OCI-LY1 (cell line): ENCODE measurements around the gene ERCC6L.

ENCODE experiments used
- H2AFZ ChIP-seq: fragments of 200-600 bp; sonication (generic), shearing (Covaris generic); 2 replicates; pipeline ENCODE4 v1.6.0; 2014; ENCODE audit warnings: antibody characterized with exemption, mild to moderate bottlenecking, low read length
- H3F3A ChIP-seq: fragments of 200-600 bp; sonication (generic), shearing (Covaris generic); 2 replicates; pipeline ENCODE4 v1.6.0; 2014; ENCODE audit warnings: mild to moderate bottlenecking, antibody characterized with exemption, low read length, moderate library complexity; ENCODE audit not compliant: insufficient read depth
- H3K27ac ChIP-seq: fragments of 200-600 bp; sonication (generic); 2 replicates; pipeline ENCODE4 v1.5.1; 2014; ENCODE audit warnings: low read length, mixed run types, mild to moderate bottlenecking, low read depth; ENCODE audit not compliant: poor library complexity, severe bottlenecking
- H3K27me3 ChIP-seq: fragments of 200-600 bp; sonication (generic); 2 replicates; pipeline ENCODE4 v1.6.0; 2014; ENCODE audit warnings: antibody characterized with exemption, mild to moderate bottlenecking, low read length, moderate library complexity; ENCODE audit not compliant: insufficient read depth
- H3K36me3 ChIP-seq: fragments of 200-600 bp; sonication (generic); 2 replicates; pipeline ENCODE4 v1.6.1; 2014; ENCODE audit warnings: mild to moderate bottlenecking, antibody characterized with exemption, low read length, moderate library complexity, mixed read lengths; ENCODE audit not compliant: insufficient read depth
- H3K4me1 ChIP-seq: fragments of 200-600 bp; sonication (generic); 2 replicates; pipeline ENCODE4 v1.5.1; 2014; ENCODE audit warnings: mild to moderate bottlenecking, low read length, moderate library complexity; ENCODE audit not compliant: insufficient read depth, severe bottlenecking
- H3K4me2 ChIP-seq: fragments of 200-600 bp; sonication (generic), shearing (Covaris generic); 2 replicates; pipeline ENCODE4 v1.6.1; 2014; ENCODE audit warnings: low read length
- H3K4me3 ChIP-seq: fragments of 200-600 bp; sonication (generic); 2 replicates; pipeline ENCODE4 v1.5.1; 2014; ENCODE audit warnings: low read length, low read depth, mild to moderate bottlenecking, mixed read lengths; ENCODE audit not compliant: poor library complexity, severe bottlenecking
- H3K79me2 ChIP-seq: fragments of 200-600 bp; shearing (Covaris generic); 2 replicates; pipeline ENCODE4 v1.6.1; 2016; ENCODE audit warnings: mixed run types, low read length, mixed read lengths; ENCODE audit not compliant: insufficient read depth
- H3K9ac ChIP-seq: fragments of 200-600 bp; sonication (generic), shearing (Covaris generic); 2 replicates; pipeline ENCODE4 v1.6.1; 2014; ENCODE audit warnings: mild to moderate bottlenecking, low read length, mixed read lengths
- H3K9me2 ChIP-seq: fragments of 200-600 bp; sonication (generic), shearing (Covaris generic); 2 replicates; pipeline ENCODE4 v1.6.1; 2014; ENCODE audit warnings: low read depth, mild to moderate bottlenecking, low read length, mixed read lengths
- H3K9me3 ChIP-seq: fragments of 200-600 bp; shearing (Covaris generic); 2 replicates; pipeline ENCODE4 v1.6.1; 2014; ENCODE audit warnings: low read length, mixed read lengths
- H4K20me1 ChIP-seq: fragments of 200-600 bp; sonication (generic), shearing (Covaris generic); 2 replicates; pipeline ENCODE4 v1.6.0; 2016; ENCODE audit warnings: mild to moderate bottlenecking, low read length; ENCODE audit not compliant: insufficient read depth
- EZH2 ChIP-seq: fragments of 200-600 bp; sonication (generic), shearing (Covaris generic); IDR thresholded peaks from 2 replicates; pipeline ENCODE4 v1.8.0; 2017; ENCODE audit warnings: borderline replicate concordance, mixed run types, mild to moderate bottlenecking, antibody characterized with exemption, low read length, moderate library complexity, mixed read lengths
- TF ChIP-seq, protein P1 (sequence below): fragments of 200-600 bp; sonication (generic), shearing (Covaris generic); IDR thresholded peaks from 2 replicates; pipeline ENCODE4 v1.5.1; 2017; ENCODE audit warnings: mild to moderate bottlenecking, antibody characterized with exemption, low read length, moderate library complexity, mixed read lengths

Gene ERCC6L

DNA sequence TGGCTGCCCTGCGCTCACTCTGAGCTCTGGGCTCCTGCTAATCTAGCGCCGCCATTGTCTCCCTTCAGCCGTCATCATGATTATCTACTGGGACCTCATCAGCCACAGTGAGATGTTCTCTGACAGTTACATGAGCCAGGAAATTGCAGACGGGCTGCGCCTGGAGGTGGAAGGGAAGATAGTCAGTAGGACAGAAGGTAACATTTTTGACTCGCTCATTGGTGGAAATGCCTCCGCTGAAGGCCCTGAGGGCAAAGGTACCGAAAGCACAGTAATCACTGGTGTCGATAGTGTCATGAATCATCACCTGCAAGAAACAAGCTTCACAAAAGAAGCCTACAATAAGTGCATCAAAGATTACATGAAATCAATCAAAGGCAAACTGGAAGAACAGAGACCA lies 79.1 kb downstream of the ERCC6L start:
- Histone ChIP-seq H3K36me3 (no peaks in the 10 kb centered on the region), H3K27me3 (no peaks in the 10 kb centered on the region), H3K79me2 (no peaks in the 10 kb centered on the region), H3K4me3 (no peak overlapping the region), H3K4me2 (no peak overlapping the region), H3F3A (no peaks in the 10 kb centered on the region), H3K9ac (no peak overlapping the region), H3K9me3 (no peaks in the 10 kb centered on the region), H3K9me2 (no peaks in the 10 kb centered on the region), H3K4me1 (no peaks in the 10 kb centered on the region), H2AFZ (no peak overlapping the region), H4K20me1 (no peaks in the 10 kb centered on the region), H3K27ac (no peak overlapping the region)
- TF ChIP-seq EZH2 = no peak
- TF ChIP-seq, protein P1, sequence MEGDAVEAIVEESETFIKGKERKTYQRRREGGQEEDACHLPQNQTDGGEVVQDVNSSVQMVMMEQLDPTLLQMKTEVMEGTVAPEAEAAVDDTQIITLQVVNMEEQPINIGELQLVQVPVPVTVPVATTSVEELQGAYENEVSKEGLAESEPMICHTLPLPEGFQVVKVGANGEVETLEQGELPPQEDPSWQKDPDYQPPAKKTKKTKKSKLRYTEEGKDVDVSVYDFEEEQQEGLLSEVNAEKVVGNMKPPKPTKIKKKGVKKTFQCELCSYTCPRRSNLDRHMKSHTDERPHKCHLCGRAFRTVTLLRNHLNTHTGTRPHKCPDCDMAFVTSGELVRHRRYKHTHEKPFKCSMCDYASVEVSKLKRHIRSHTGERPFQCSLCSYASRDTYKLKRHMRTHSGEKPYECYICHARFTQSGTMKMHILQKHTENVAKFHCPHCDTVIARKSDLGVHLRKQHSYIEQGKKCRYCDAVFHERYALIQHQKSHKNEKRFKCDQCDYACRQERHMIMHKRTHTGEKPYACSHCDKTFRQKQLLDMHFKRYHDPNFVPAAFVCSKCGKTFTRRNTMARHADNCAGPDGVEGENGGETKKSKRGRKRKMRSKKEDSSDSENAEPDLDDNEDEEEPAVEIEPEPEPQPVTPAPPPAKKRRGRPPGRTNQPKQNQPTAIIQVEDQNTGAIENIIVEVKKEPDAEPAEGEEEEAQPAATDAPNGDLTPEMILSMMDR = no peak

DNA sequence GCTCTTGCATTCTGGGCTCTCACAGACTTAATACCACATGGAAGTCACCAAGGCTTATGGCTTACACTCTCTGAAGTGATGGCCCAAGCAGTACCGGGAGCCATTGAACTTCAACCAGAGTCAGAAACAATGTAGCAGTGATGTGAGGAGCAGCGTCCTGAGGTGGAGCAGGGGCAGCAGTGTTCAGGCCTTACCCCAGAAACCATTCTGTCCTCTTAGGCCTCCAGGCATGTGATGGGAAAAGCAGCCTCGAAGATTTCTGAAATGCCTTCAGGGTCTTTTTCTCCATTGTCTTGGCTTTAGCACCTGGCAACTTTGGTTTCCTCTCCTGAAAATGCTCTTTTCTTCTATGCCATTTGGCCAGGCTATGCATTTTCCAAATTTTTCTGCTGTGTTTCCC lies 80.1 kb downstream of the ERCC6L start:
- no peaks in the 10 kb centered on the region for H4K20me1 ChIP-seq
- no peak overlapping the region for H3K4me3 ChIP-seq
- H3K27ac ChIP-seq = no peak overlapping the region
- H3K36me3 ChIP-seq = no peaks in the 10 kb centered on the region
- no peaks in the 10 kb centered on the region for H3F3A ChIP-seq
- H3K9ac ChIP-seq = no peak overlapping the region
- H3K9me2 ChIP-seq = no peaks in the 10 kb centered on the region
- TF ChIP-seq EZH2 = no peak
- TF ChIP-seq, protein P1 = no peak
- H3K4me2 ChIP-seq = no peak overlapping the region
- H3K27me3 ChIP-seq = no peaks in the 10 kb centered on the region
- no peaks in the 10 kb centered on the region for H3K79me2 ChIP-seq
- H3K4me1 ChIP-seq = no peaks in the 10 kb centered on the region
- no peaks in the 10 kb centered on the region for H3K9me3 ChIP-seq
- no peak overlapping the region for H2AFZ ChIP-seq
